Measurements from ENCODE around the gene APLF. TPM values are rescaled to one million over a fixed set of nuclear protein-coding genes. Genes with fewer than 3 reads are reported as not detected.

Gene APLF
- polyA plus RNA-seq, 1 of the 3 experiments (the other 2 are of a cell fraction): 1.1 TPM

GRCh38 chr2:68423966-68424650 lies 43.3 kb upstream of the APLF start:
- no peak overlapping the region for H3K27ac ChIP-seq (ENCODE audit: low read depth in 2 of 2, low read length in 1 of 2)
- H3K36me3 ChIP-seq (replicated peaks in 1 of 2; ENCODE audit: control insufficient read depth in 1 of 2, insufficient read depth in 2 of 2, low read length in 1 of 2): no peaks in the 10 kb centered on the region
- H3F3A ChIP-seq (replicated peaks; ENCODE audit: insufficient read depth): no peaks in the 10 kb centered on the region
- no peak overlapping the region for H3K9ac ChIP-seq
- TF ChIP-seq FOXJ3 (CRISPR knock-in tag; IDR thresholded peaks at IDR 0.05) (no peak), CHD2 (IDR thresholded peaks at IDR 0.05; ENCODE audit: low read length, partially characterized antibody) (no peak), SIN3A (IDR thresholded peaks at IDR 0.05; ENCODE audit: borderline replicate concordance, low read depth, low read length) (no peak), TEAD4 (IDR thresholded peaks at IDR 0.05; ENCODE audit: borderline replicate concordance, insufficient read depth) (no peak), NRF1 (IDR thresholded peaks at IDR 0.05; ENCODE audit: low read depth, low read length) (no peak)
- H3K9me2 ChIP-seq: no peaks in the 10 kb centered on the region
- H3K4me3 ChIP-seq (ENCODE audit: low read depth in 2 of 2, low read length in 1 of 2): no peak overlapping the region
- ChIA-PET CTCF (no interaction called here), POLR2A (no interaction called here)
- no peak overlapping the region for H3K4me2 ChIP-seq
- WGBS (ENCODE audit: low lambda C conversion rate): 0% methylated on average over 2 of the region's 2 CpGs
- no peak for DNase-seq
- no peaks in the 10 kb centered on the region for H3K27me3 ChIP-seq (ENCODE audit: insufficient read depth)
- H3K4me1 ChIP-seq (ENCODE audit: control insufficient read depth in 1 of 2, insufficient read depth in 2 of 2, low read depth in 1 of 2, low read length in 1 of 2): no peaks in the 10 kb centered on the region
- H2AFZ ChIP-seq (ENCODE audit: low read depth): no peak overlapping the region
- no peaks in the 10 kb centered on the region for H3K79me2 ChIP-seq (ENCODE audit: insufficient read depth)
- no peaks in the 10 kb centered on the region for H4K20me1 ChIP-seq (ENCODE audit: insufficient read depth)
- H3K9me3 ChIP-seq: no peaks in the 10 kb centered on the region

DNA sequence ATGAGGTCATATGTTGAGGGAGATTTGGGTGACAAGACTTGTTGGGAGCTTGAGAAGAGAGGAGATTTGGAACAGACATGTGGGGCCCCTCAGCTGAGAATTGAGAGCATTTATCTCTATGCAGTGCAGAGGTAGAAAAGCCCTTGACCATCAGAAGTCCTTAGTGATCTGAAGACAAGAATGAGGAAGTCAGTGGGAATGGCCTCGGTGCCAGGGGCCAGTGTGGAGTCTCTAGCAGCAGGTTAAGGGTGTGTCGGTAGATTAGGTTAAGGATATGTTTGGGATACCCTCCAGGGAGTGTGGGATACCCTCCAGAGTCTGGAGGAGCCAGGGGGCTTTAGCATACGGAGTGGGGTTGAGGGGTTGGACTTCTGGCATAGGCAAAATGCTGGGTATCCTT lies 41.9 kb upstream of the APLF start:
- Histone ChIP-seq H3K27ac (ENCODE audit: low read depth in 2 of 2, low read length in 1 of 2) (no peak overlapping the region), H3K4me2 (no peak overlapping the region), H3K9me3 (no peaks in the 10 kb centered on the region), H2AFZ (ENCODE audit: low read depth) (no peak overlapping the region), H3K9me2 (no peaks in the 10 kb centered on the region), H3K4me1 (ENCODE audit: control insufficient read depth in 1 of 2, insufficient read depth in 2 of 2, low read depth in 1 of 2, low read length in 1 of 2) (no peaks in the 10 kb centered on the region), H4K20me1 (ENCODE audit: insufficient read depth) (no peaks in the 10 kb centered on the region), H3K4me3 (ENCODE audit: low read depth in 2 of 2, low read length in 1 of 2) (no peak overlapping the region), H3F3A (replicated peaks; ENCODE audit: insufficient read depth) (no peaks in the 10 kb centered on the region), H3K9ac (no peak overlapping the region), H3K27me3 (ENCODE audit: insufficient read depth) (no peaks in the 10 kb centered on the region), H3K79me2 (ENCODE audit: insufficient read depth) (no peaks in the 10 kb centered on the region), H3K36me3 (replicated peaks in 1 of 2; ENCODE audit: control insufficient read depth in 1 of 2, insufficient read depth in 2 of 2, low read length in 1 of 2) (no peaks in the 10 kb centered on the region)
- POLR2A ChIA-PET: no interaction called here
- DNase-seq: no peak
- CTCF ChIA-PET: interaction anchor here (2.2 kb wide), 1 partner anchor 15 kb away, joined by 7 read pairs; no protein-coding TSS in a partner anchor
- WGBS (ENCODE audit: low lambda C conversion rate): 8% methylated on average over 3 of the region's 3 CpGs
- TF ChIP-seq MEF2A (IDR thresholded peaks at IDR 0.05; ENCODE audit: borderline replicate concordance, low read depth) (no peak), SIN3A (IDR thresholded peaks at IDR 0.05; ENCODE audit: borderline replicate concordance, low read depth, low read length) (no peak), JUND (IDR thresholded peaks at IDR 0.05) (no peak), RCOR1 (IDR thresholded peaks at IDR 0.05; ENCODE audit: low read length) (no peak), FOSL2 (IDR thresholded peaks at IDR 0.05; ENCODE audit: borderline replicate concordance, low read depth) (no peak), TCF12 (IDR thresholded peaks at IDR 0.05) (no peak), GABPA (IDR thresholded peaks at IDR 0.05; ENCODE audit: low read depth) (no peak)

DNA sequence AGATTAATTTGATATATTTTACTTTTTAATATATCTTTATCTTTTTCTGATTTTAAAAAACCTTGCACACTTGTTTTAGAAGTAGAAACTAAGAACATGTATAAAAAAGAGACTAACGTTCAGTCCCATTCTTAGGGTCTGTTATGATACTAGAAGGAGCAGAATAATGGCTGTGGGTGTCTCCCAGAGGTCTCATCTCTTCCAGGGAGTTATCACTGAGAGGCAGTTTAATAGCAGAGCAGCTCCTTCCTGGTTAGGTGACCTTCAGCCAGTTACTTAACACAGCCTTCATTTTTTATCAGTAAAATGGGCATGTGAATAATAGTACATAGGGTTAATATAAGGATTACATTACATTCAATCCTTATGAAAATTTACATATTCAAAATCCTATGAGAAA lies 40.9 kb upstream of the APLF start:
- Histone ChIP-seq H3K4me2 (no peak overlapping the region), H3F3A (replicated peaks; ENCODE audit: insufficient read depth) (no peaks in the 10 kb centered on the region), H3K9ac (no peak overlapping the region), H4K20me1 (ENCODE audit: insufficient read depth) (no peaks in the 10 kb centered on the region), H3K9me3 (no peaks in the 10 kb centered on the region), H2AFZ (ENCODE audit: low read depth) (no peak overlapping the region), H3K9me2 (no peaks in the 10 kb centered on the region), H3K4me1 (ENCODE audit: control insufficient read depth in 1 of 2, insufficient read depth in 2 of 2, low read depth in 1 of 2, low read length in 1 of 2) (no peaks in the 10 kb centered on the region), H3K27ac (ENCODE audit: low read depth in 2 of 2, low read length in 1 of 2) (no peak overlapping the region), H3K4me3 (ENCODE audit: low read depth in 2 of 2, low read length in 1 of 2) (no peak overlapping the region), H3K36me3 (replicated peaks in 1 of 2; ENCODE audit: control insufficient read depth in 1 of 2, insufficient read depth in 2 of 2, low read length in 1 of 2) (no peaks in the 10 kb centered on the region), H3K27me3 (ENCODE audit: insufficient read depth) (no peaks in the 10 kb centered on the region), H3K79me2 (ENCODE audit: insufficient read depth) (no peaks in the 10 kb centered on the region)
- no peak for DNase-seq
- POLR2A ChIA-PET: no interaction called here
- WGBS (ENCODE audit: low lambda C conversion rate): 46% methylated on average over 1 of the region's 1 CpG
- CTCF ChIA-PET: interaction anchor here (2.2 kb wide), 1 partner anchor 14 kb away, joined by 7 read pairs; no protein-coding TSS in a partner anchor
- TF ChIP-seq NFIC (IDR thresholded peaks at IDR 0.05; ENCODE audit: borderline replicate concordance) (no peak), IRF3 (IDR thresholded peaks at IDR 0.05; ENCODE audit: low read depth, low read length) (no peak), PBX3 (IDR thresholded peaks at IDR 0.05) (no peak), USF2 (IDR thresholded peaks at IDR 0.05; ENCODE audit: borderline replicate concordance, low read depth, low read length) (no peak), RCOR1 (IDR thresholded peaks at IDR 0.05; ENCODE audit: low read length) (no peak), SIN3A (IDR thresholded peaks at IDR 0.05; ENCODE audit: borderline replicate concordance, low read depth, low read length) (no peak), ZBTB33 (IDR thresholded peaks at IDR 0.05; ENCODE audit: borderline replicate concordance, low read depth) (no peak), RXRA (IDR thresholded peaks at IDR 0.05; ENCODE audit: borderline replicate concordance, low read depth) (no peak), ELF1 (IDR thresholded peaks at IDR 0.05) (no peak), JUND (IDR thresholded peaks at IDR 0.05) (no peak)

All from SK-N-SH (cell line).